CD4-positive, alpha-beta T cell treated with Interferon gamma for 1 hour (primary cell): ENCODE measurements around the gene RTP3.
"Not testable (repeated sequence)": the region's sequence is repeated elsewhere in the genome, so short reads cannot be mapped to it uniquely, and the experiment has no call there.

Experiments
- DNase-seq: peaks from one replicate; pipeline ENCODE4 v3.0.0-alpha.2; 2020

Gene RTP3

GRCh38 chr3:46491089-46492070, 6.4 kb upstream of the RTP3 start:
- no peak for DNase-seq

- no peak for DNase-seq
These were observed 4.8 kb upstream of the RTP3 start for GRCh38 chr3:46492890-46493547.

DNA sequence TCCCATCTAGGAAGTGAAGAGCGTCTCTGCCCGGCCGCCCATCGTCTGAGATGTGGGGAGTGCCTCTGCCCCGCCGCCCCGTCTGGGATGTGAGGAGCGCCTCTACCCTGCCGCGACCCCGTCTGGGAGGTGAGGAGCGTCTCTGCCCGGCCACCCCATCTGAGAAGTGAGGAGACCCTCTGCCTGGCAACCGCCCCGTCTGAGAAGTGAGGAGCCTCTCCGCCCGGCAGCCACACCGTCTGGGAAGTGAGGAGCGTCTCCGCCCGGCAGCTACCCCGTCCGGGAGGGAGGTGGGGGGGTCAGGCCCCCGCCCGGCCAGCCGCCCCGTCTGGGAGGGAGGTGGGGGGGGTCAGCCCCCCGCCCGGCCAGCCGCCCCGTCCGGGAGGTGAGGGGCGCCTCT, 3.3 kb upstream of the RTP3 start:
- not testable (repeated sequence) for DNase-seq

DNA sequence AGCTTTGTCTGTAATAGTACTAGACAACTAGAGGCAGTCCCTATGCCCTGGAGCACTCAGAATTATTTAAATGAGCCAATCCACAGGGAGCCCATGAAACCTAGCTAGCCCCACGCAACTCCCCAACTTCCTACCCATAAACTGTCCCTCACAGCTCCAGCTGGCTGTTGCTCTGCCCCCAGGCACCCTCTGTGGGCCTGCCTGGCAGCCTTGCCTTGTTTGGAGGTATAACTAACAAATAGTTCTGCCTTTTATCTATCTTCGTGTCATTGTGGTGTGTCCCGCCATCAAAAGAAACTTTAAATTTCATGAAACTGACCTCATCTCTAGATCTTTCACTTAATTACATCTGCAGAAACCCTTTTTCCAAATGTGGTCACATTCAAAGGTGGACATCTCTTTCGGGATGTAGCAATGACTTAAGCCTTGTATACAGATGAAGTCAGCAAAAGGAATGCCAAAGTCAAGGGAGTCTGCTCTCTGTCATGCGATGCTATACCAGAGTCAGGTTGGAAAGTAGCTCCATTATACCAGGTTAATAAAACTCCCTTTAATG, 1.8 kb upstream of the RTP3 start:
- DNase-seq, result no peak

DNA sequence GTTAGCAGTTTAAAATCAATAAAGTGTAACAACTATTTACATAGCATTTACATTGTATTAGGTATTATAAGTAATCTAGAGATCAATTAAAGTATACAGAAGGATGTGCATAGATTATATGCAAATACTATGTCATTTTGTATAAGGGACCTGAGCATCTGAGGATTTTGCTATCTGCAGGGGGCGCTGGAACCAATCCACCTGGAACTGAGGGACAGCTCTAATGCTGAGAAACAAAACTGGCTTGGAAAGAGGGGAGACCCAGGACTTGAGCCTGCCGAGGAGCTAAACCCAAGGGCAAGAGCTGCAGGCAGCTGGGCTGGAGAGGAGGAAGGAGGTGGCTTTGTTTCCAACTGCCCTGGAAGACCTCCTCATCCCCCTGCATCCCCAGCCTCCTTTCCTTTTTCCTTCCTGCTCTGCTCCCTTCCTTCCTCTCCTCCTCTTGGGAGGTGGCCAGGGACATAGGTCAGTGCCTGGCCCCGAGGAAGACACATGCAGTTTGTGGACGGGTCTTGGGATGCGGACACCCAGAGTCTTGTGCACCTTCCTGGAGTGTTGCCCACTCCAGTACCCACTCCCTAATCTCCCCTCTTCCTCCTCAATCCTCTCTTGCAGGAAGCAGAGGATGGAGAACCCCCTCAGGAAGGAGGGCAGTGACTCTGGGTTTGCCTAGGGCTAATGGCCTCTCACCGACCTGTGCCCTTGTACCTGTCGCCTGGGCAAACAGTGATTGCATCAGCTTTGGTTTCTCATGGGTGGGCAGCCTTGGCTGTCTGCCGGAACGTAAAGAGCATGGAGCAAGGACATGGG, 825 bp upstream of the RTP3 start:
- peak; percentile 8 for DNase-seq

- no peak for DNase-seq
These were observed 1.2 kb downstream of the RTP3 start for GRCh38 chr3:46498916-46499519.

DNA sequence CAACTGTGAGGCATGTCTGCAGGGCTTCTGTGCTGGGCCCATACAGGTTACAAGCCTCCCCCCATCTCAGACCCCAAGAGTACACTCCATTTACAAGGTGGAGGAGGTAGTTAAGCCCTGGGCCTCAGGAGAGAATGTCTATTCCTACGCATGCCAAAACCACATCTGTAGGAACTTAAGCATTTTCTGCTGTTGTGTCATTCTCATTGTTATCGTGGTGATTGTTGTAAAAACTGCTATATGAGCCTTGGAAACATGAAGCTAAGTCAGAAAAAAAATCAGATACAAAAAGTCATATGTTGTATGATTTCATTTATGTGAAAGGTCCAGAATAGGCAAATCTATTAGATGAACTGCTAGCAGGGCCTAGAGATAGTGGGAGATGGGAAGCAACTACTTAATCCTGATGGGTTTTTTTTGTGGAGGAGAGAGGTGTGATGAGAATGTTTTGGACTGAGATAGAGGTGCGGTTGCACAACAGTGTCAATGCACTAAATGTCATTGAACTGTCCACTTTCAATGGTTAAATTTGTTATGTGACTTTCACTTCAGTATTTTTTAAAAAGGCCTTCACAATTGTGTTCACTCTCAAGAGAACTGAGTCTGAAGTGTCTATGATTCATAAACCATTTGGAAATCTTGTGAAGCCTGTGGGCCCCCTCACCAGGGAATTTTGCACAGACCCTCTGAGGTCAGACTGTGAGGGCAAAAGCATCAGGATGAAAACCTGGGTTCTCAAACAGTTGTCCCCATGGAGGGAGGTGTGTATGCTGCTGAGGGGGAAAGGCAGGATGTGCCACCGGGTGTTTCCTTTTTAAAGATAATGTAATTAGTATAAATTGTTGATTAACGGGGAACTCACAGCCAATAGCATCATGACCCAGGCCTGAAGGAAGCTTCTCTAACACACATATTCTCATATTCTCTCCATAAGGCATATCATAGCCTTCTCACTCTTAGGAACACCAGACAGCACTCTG, 3.2 kb downstream of the RTP3 start:
- no peak for DNase-seq

DNA sequence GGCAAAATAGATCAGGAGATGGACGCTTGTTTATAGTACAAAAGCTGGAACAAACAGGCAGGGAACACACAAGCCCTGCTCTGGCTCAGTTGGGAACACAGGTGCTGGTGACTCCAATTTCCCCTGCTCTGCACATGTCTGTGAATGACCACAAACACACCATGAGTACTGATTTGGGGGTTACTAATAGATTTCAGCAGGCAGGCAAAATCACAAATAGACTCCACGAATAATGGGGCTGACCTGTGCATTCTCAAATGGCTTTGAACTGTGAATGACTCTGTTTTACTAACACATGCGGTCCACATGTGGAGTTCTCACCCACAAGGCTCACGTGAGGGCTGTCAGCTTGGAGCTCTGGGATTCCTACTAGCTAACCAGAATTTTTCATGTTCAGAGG, 3.9 kb downstream of the RTP3 start:
- DNase-seq, result no peak

GRCh38 chr3:46503200-46503874, 5.6 kb downstream of the RTP3 start:
- no peak for DNase-seq

DNA sequence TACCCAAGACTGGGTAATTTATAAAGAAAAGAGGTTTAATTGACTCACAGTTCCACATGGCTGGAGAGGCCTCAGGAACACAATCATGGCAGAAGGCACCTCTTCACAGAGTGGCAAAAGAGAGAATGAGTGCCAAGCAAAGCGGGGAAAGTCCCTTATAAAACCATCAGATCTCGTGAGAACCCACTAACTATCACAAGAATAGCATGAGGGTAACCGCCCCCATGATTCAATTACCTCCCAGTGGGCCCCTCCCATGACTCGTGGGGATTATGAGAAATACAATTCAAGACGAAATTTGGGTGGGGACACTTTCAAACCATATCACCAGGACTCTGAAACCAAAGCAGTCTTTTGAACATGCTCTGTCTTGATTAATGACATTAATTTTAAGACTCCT, 7.0 kb downstream of the RTP3 start:
- no peak for DNase-seq

- no peak for DNase-seq
These were observed 8.2 kb downstream of the RTP3 start for GRCh38 chr3:46505953-46506352.

- no peak for DNase-seq
These were observed 8.8 kb downstream of the RTP3 start for GRCh38 chr3:46506526-46506925.

- no peak for DNase-seq
These were observed 11.2 kb downstream of the RTP3 start for GRCh38 chr3:46508850-46509591.

GRCh38 chr3:46509661-46510187, 11.9 kb downstream of the RTP3 start:
- DNase-seq, result no peak

DNA sequence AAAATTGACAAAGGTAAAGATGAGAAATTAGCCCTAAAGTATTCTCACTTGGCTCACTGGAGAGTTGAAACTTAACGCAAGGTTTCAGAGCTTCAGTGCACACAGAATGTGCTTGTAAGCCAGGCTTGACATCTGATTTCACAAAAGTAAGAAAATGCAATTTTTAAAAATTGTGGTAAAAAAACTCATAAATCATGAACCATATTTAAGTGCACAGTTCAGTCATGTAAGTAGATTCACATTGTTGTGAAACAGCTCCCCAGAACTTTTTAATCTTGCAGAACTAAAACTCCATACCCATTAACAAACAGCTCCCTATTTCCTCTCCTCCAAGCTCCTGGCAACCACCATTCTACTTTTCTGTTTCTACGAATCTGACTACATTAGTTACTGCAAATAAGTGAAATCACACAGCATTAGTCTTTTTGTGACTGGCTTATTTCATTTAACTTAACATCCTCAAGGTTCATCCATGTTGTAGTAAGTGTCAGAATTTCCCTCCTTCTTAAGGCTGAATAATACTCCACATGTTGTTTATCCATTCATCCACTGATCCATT, 14.5 kb downstream of the RTP3 start:
- DNase-seq, result no peak

GRCh38 chr3:46516521-46516920, 18.7 kb downstream of the RTP3 start:
- DNase-seq, result no peak

DNA sequence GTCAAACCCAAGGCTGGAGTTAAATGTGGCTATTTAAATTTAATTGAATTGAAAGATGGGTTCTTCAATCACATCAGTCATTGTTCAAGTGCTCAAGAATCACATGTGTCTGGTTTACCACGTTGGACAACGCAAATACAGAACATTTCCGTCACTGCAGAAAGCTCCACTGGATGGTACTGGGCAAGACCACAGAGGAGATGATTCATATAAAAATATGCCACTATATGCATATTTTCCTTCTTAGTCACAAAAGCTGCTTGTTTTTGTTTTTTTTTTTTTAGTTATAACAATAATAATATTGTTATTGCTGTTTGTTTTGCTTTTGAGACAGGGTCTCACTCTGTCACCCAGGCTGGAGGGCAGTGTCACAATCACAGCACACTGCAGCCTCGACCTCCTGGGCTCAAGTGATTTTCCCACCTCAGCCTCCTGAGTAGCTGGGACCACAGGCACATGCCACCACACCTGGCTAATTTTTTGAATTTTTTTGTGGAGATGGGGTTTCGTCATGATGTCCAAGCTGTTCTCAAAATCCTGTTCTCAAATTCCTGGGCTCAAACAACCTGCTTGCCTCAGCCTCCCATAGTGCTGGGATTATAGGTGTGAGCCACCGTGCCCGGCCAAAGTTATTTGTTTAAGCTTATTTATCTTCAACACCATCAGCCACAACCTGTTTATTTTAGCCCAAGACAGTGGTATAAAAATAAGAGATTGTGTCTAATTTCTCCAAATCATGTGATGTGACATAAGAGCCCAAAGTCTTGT, 19.4 kb downstream of the RTP3 start:
- no peak for DNase-seq

DNA sequence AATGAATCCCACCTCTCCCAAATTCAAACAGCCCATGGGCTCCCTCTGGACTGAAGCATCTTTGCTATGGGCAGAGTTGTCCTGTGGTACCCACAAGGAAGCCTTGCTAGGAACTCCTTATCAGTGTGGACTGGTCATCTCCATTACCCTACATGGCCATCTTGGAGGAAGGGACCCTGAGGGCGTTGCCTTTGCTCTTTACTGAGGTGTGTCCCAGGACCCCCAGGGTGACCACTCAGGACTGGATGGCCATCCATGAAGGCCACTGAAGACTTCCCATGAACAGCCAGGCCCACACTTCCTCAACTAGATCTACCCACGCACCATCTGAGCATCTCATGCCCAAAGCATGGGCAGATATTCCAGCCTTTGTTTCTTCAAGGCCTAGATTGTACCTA, 20.0 kb downstream of the RTP3 start:
- DNase-seq, result no peak

DNA sequence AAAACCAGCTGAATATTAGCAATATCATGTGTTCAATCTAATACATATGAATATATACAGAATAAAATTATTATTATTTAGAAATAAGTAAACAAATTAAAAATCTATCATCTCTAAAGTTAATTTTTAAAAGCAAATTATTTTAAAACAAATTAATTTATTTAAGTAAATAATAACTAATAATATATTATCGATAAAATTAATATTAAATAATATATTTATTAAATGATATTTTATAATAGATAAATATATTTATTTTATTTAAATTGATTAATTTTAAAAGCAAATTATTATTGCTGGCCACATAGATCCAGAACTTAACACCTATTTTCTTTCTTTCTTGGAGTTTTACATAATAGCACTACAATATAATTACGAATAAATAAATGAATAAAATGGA, 22.2 kb downstream of the RTP3 start:
- no peak for DNase-seq
